ENCODE data around the gene INPP5A. TPM values are rescaled to one million over a fixed set of nuclear protein-coding genes. Genes with fewer than 3 reads are reported as not detected.

Gene INPP5A
- total and polyA plus RNA-seq, 7 donors, result 17.6 to 132 (median 100) TPM

- DNase-seq, result no peak
- WGBS, 2 donors, result 86 to 90% methylated on average over 10 of the region's 10 CpGs
- intact Hi-C loops (cut with DNase I), result no loop called here
These were observed 38.3 kb upstream of the INPP5A start for GRCh38 chr10:132499367-132499685.

GRCh38 chr10:132500781-132501415 lies 36.7 kb upstream of the INPP5A start:
- Histone ChIP-seq H3K9me3 (no peaks in the 10 kb centered on the region), H3K36me3 (no peaks in the 10 kb centered on the region), H3K27ac (no peak overlapping the region), H3K4me3 (no peak overlapping the region), H3K27me3 (no peaks in the 10 kb centered on the region), H3K4me1 (peaks cover 0 to 3% (median 0%) of the 10 kb centered on the region in 4 donors)
- intact Hi-C loops (cut with DNase I), result no loop called here
- DNase-seq, result no peak
- 87% methylated on average over 14 of the region's 14 CpGs for WGBS, 2 donors
- TF ChIP-seq CTCF (IDR thresholded peaks at IDR 0.05) (no peak), EP300 (IDR thresholded peaks at IDR 0.05) (no peak), POLR2AphosphoS5 (IDR thresholded peaks at IDR 0.05) (no peak), POLR2A (IDR thresholded peaks at IDR 0.05) (no peak)

More at GRCh38 chr10:132499367-132499685, 38.3 kb upstream of the INPP5A start:
- Histone ChIP-seq H3K36me3 (no peaks in the 10 kb centered on the region), H3K4me3 (no peak overlapping the region), H3K27ac (no peak overlapping the region), H3K27me3 (no peaks in the 10 kb centered on the region), H3K4me1 (peaks cover 0 to 15% (median 2%) of the 10 kb centered on the region in 4 donors), H3K9me3 (no peaks in the 10 kb centered on the region)
- TF ChIP-seq POLR2A (IDR thresholded peaks at IDR 0.05), result no peak
- TF ChIP-seq POLR2AphosphoS5 (IDR thresholded peaks at IDR 0.05), result no peak
- no peak for TF ChIP-seq CTCF (IDR thresholded peaks at IDR 0.05)
- TF ChIP-seq EP300 (IDR thresholded peaks at IDR 0.05), result no peak

GRCh38 chr10:132502544-132503300 lies 34.9 kb upstream of the INPP5A start:
- Histone ChIP-seq H3K27ac (no peak overlapping the region), H3K4me1 (peaks cover 0 to 11% (median 2%) of the 10 kb centered on the region in 4 donors), H3K9me3 (no peaks in the 10 kb centered on the region), H3K4me3 (no peak overlapping the region), H3K27me3 (no peaks in the 10 kb centered on the region), H3K36me3 (no peaks in the 10 kb centered on the region)
- 84 to 86% methylated on average over 32 of the region's 32 CpGs for WGBS, 2 donors
- intact Hi-C loops (cut with DNase I), result no loop called here
- DNase-seq, result no peak
- no peak for TF ChIP-seq CTCF (IDR thresholded peaks at IDR 0.05)
- TF ChIP-seq EP300 (IDR thresholded peaks at IDR 0.05), result no peak

GRCh38 chr10:132503581-132504421 lies 33.8 kb upstream of the INPP5A start:
- TF ChIP-seq CTCF (IDR thresholded peaks at IDR 0.05) (no peak), EP300 (IDR thresholded peaks at IDR 0.05) (no peak), POLR2A (IDR thresholded peaks at IDR 0.05) (no peak), POLR2AphosphoS5 (IDR thresholded peaks at IDR 0.05) (no peak)
- peaks cover 0 to 22% (median 12%) of the 10 kb centered on the region in 4 donors for H3K4me1 ChIP-seq
- H3K9me3 ChIP-seq, result no peaks in the 10 kb centered on the region
- intact Hi-C loops (cut with DNase I), result no loop called here
- DNase-seq, result peak; percentile 60
- H3K4me3 ChIP-seq, result no peak overlapping the region
- H3K36me3 ChIP-seq, result no peaks in the 10 kb centered on the region
- no peaks in the 10 kb centered on the region for H3K27me3 ChIP-seq
- WGBS, 2 donors, result 77 to 84% methylated on average over 15 of the region's 15 CpGs
- H3K27ac ChIP-seq, result no peak overlapping the region

Measured in sigmoid colon (tissue), 7 donors.